HepG2 (cell line): ENCODE results near the gene DCAF6.

Experiments
- POLR2A ChIP-seq, 2 experiments: IDR thresholded peaks; 2 replicates each; pipeline ENCODE4 v1.6.1; 2011; ENCODE audit warnings: low read depth in 2 of 2, low read length in 2 of 2, mild to moderate bottlenecking in 1 of 2, moderate library complexity in 1 of 2; ENCODE audit not compliant: insufficient read depth in 1 of 2
- ZNF790 ChIP-seq: sonication (generic); formaldehyde crosslinking; IDR thresholded peaks from 2 replicates; pipeline ENCODE4 v1.8.0; 2022; ENCODE audit warnings: missing genetic modification reagents, mild to moderate bottlenecking, borderline replicate concordance

GRCh38 chr1:168019407-168019806 is 82.9 kb downstream of the DCAF6 start:
- TF ChIP-seq ZNF790: no peak
- no peak for TF ChIP-seq POLR2A (IDR thresholded peaks at IDR 0.05; ENCODE audit: insufficient read depth in 1 of 2, low read depth in 2 of 2, low read length in 2 of 2)
